ENCODE results near the gene HTRA3.

- TF ChIP-seq EZH2 (IDR thresholded peaks at IDR 0.05; ENCODE audit: insufficient read depth, poor library complexity, severe bottlenecking) (no peak), EZH2phosphoT487 (IDR thresholded peaks at IDR 0.05; ENCODE audit: insufficient read depth, low read depth) (no peak)
Measured at GRCh38 chr4:8280876-8281440, 11.4 kb downstream of the HTRA3 start.

All from GM23248 (cell line).